CD4-positive, alpha-beta T cell (primary cell): ENCODE measurements around the gene ARFGEF3. TPM values are rescaled to one million over a fixed set of nuclear protein-coding genes. Genes with fewer than 3 reads are reported as not detected.

Source experiments
- ATAC-seq: fragments of 200-7000 bp; cut with Tn5 transposase; one replicate; pipeline ENCODE4 v1.10.0; 2022; ENCODE audit warnings: mild to moderate bottlenecking; ENCODE audit not compliant: poor library complexity
- CTCF ChIA-PET: fragments of 350-600 bp; sonication (Branson Sonifier 250); formaldehyde crosslinking; loops from one replicate; lab custom pipeline; 2021; ENCODE audit warnings: antibody characterized with exemption, inconsistent platforms; lab: Charles Lee
- POLR2A ChIA-PET: fragments of 350-600 bp; sonication (Branson Sonifier 250); formaldehyde crosslinking; loops from one replicate; lab custom pipeline; 2021; ENCODE audit warnings: antibody characterized with exemption, inconsistent platforms; lab: Charles Lee
- DNase-seq, 14 experiments: peaks; one replicate each; pipeline ENCODE4 v3.0.0-alpha.2; 2013 to 2020; ENCODE audit warnings: mixed read lengths in 2 of 14
- H3K27ac ChIP-seq, 2 donors: one replicate each; pipeline versions ENCODE4 v1.5.1 to v1.7.0; 2013; ENCODE audit warnings: low read length in 2 of 2, low read depth in 1 of 2, mild to moderate bottlenecking in 1 of 2
- H3K27me3 ChIP-seq, 2 experiments: 1 replicate in 1 of 2; 2 replicates in 1 of 2; pipeline versions ENCODE4 v1.6.1 to v1.7.0; 2013; ENCODE audit warnings: low read length in 2 of 2, control low read depth in 1 of 2, mild to moderate bottlenecking in 1 of 2, moderate library complexity in 1 of 2; ENCODE audit not compliant: insufficient read depth in 2 of 2, control insufficient read depth in 1 of 2
- H3K36me3 ChIP-seq: one replicate; pipeline ENCODE4 v1.6.1; 2013; ENCODE audit warnings: low read length, control low read depth; ENCODE audit not compliant: insufficient read depth
- H3K4me1 ChIP-seq: one replicate; pipeline ENCODE4 v1.6.1; 2013; ENCODE audit warnings: low read length, control low read depth; ENCODE audit not compliant: insufficient read depth
- H3K4me3 ChIP-seq: one replicate; pipeline ENCODE4 v1.5.1; 2013; ENCODE audit warnings: mild to moderate bottlenecking, low read length, moderate library complexity
- H3K9me3 ChIP-seq, 2 experiments: 1 replicate in 1 of 2; 2 replicates in 1 of 2; pipeline versions ENCODE4 v1.6.1 to v1.7.0; 2013; ENCODE audit warnings: low read length in 2 of 2, mild to moderate bottlenecking in 2 of 2, control low read depth in 1 of 2, moderate library complexity in 1 of 2; ENCODE audit not compliant: control insufficient read depth in 1 of 2, insufficient read depth in 1 of 2
- H3K27ac Mint-ChIP-seq: one replicate; pipeline ENCODE4 v1.8.0; 2020; ENCODE audit warnings: mixed read lengths
- H3K27me3 Mint-ChIP-seq: one replicate; pipeline ENCODE4 v1.8.0; 2021; ENCODE audit warnings: mixed read lengths
- H3K36me3 Mint-ChIP-seq: one replicate; pipeline ENCODE4 v1.8.0; 2021; ENCODE audit warnings: low read depth, mixed read lengths
- H3K4me1 Mint-ChIP-seq: one replicate; pipeline ENCODE4 v1.8.0; 2021; ENCODE audit warnings: low read depth, mixed read lengths
- H3K4me3 Mint-ChIP-seq: one replicate; pipeline ENCODE4 v1.8.0; 2020; ENCODE audit warnings: mild to moderate bottlenecking, mixed read lengths
- H3K9me3 Mint-ChIP-seq: one replicate; pipeline ENCODE4 v1.8.0; 2020; ENCODE audit warnings: mixed read lengths
- intact Hi-C, 2 experiments: fragments of 100-400 bp; cut with DNase I in 1 of 2; cut with micrococcal nuclease in 1 of 2; formaldehyde crosslinking; loops; one replicate each; pipeline versions ENCODE4 v1.15.1 to v1.9.0; 2023 to 2025; cut with DNase I, micrococcal nuclease
- total RNA-seq, 174 experiments: library from RNA in 2 of 174; stranded (reverse) in 2 of 174; gene quantifications; one replicate each; pipeline ENCODE4 v1.2.3 and lab custom pipeline; 2021 to 2026
- TF ChIP-seq, protein P1 (sequence below): fragments of 200-600 bp; IDR thresholded peaks from one replicate; pipeline ENCODE4 v1.8.0; 2022; ENCODE audit warnings: antibody characterized with exemption, mild to moderate bottlenecking

Gene ARFGEF3
- total RNA-seq, 2 experiments from 2014 or later, result not detected

- no peaks in the 10 kb centered on the region for H3K36me3 Mint-ChIP-seq
- H3K4me3 Mint-ChIP-seq, result no peak overlapping the region
- Histone ChIP-seq H3K36me3 (no peaks in the 10 kb centered on the region), H3K9me3 (no peaks in the 10 kb centered on the region), H3K27me3 (no peaks in the 10 kb centered on the region), H3K27ac (no peak overlapping the region), H3K4me3 (no peak overlapping the region), H3K4me1 (no peaks in the 10 kb centered on the region)
- DNase-seq (no peak), ATAC-seq (no peak)
- ChIA-PET POLR2A (no interaction called here), CTCF (no interaction called here)
- H3K27ac Mint-ChIP-seq, result no peak overlapping the region
- H3K27me3 Mint-ChIP-seq, result peaks cover 8% of the 10 kb centered on the region
- no peaks in the 10 kb centered on the region for H3K9me3 Mint-ChIP-seq
- intact Hi-C loops, result no loop called here
- TF ChIP-seq, protein P1, sequence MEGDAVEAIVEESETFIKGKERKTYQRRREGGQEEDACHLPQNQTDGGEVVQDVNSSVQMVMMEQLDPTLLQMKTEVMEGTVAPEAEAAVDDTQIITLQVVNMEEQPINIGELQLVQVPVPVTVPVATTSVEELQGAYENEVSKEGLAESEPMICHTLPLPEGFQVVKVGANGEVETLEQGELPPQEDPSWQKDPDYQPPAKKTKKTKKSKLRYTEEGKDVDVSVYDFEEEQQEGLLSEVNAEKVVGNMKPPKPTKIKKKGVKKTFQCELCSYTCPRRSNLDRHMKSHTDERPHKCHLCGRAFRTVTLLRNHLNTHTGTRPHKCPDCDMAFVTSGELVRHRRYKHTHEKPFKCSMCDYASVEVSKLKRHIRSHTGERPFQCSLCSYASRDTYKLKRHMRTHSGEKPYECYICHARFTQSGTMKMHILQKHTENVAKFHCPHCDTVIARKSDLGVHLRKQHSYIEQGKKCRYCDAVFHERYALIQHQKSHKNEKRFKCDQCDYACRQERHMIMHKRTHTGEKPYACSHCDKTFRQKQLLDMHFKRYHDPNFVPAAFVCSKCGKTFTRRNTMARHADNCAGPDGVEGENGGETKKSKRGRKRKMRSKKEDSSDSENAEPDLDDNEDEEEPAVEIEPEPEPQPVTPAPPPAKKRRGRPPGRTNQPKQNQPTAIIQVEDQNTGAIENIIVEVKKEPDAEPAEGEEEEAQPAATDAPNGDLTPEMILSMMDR, result no peak
- no peaks in the 10 kb centered on the region for H3K4me1 Mint-ChIP-seq
Observed at GRCh38 chr6:138378463-138378862, 216.7 kb downstream of the ARFGEF3 start.

DNA sequence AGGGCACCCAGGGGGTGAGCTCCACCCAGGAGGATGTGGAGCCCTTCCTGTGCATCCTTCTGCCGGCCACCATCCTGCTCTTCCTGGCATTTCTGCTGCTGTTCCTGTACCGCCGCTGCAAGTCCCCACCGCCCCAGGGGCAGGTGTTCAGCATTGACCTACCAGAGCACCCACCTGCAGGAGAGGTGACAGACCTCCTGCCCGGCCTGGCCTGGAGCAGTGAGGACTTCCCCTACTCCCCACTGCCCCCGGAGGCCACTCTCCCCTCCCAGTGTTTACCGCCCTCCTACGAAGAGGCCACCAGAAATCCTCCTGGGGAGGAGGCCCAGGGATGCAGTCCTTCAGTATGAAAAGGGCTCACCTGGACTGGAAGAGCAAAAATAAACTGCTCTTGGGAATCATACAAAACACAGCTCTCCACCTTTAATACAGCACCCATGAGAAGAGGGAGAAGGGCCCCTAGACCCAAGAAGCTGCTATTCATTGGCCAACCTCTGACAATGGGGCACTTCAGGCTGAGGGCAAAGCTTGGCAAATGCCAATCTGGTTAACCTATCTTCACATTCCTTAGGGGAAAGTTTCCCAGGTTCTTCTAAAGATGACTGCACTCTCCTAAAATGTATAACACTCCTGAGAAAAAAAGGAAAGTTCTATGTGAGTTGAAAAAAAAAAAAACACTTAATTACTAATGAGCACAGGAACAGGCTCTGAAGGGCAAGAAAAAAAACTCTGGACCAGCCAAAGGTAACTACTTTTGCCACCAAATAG is 220.9 kb downstream of the ARFGEF3 start:
- ChIA-PET POLR2A (no interaction called here), CTCF (no interaction called here)
- TF ChIP-seq, protein P1, result no peak

GRCh38 chr6:138383776-138384175 is 222.0 kb downstream of the ARFGEF3 start:
- no peaks in the 10 kb centered on the region for H3K4me1 Mint-ChIP-seq
- no peaks in the 10 kb centered on the region for H3K4me1 ChIP-seq
- ATAC-seq (no peak), DNase-seq (no peak)
- H3K9me3 ChIP-seq, result no peaks in the 10 kb centered on the region
- H3K27ac ChIP-seq, result no peak overlapping the region
- CTCF ChIA-PET, result no interaction called here
- TF ChIP-seq, protein P1, result no peak
- intact Hi-C loops, result no loop called here
- POLR2A ChIA-PET, result no interaction called here
- no peaks in the 10 kb centered on the region for H3K36me3 Mint-ChIP-seq
- H3K36me3 ChIP-seq, result no peaks in the 10 kb centered on the region
- no peak overlapping the region for H3K27ac Mint-ChIP-seq
- H3K4me3 Mint-ChIP-seq, result no peak overlapping the region
- no peaks in the 10 kb centered on the region for H3K9me3 Mint-ChIP-seq
- H3K27me3 Mint-ChIP-seq, result peaks cover 9% of the 10 kb centered on the region
- peaks cover 0 to 4% of the 10 kb centered on the region in 2 experiments for H3K27me3 ChIP-seq
- H3K4me3 ChIP-seq, result no peak overlapping the region

More for the DNA sequence above, 220.9 kb downstream of the ARFGEF3 start:
- Histone ChIP-seq H3K4me1 (no peaks in the 10 kb centered on the region), H3K27ac (no peak overlapping the region), H3K36me3 (no peaks in the 10 kb centered on the region), H3K9me3 (no peaks in the 10 kb centered on the region), H3K4me3 (no peak overlapping the region), H3K27me3 (peaks cover 0 to 4% of the 10 kb centered on the region in 2 experiments)
- Mint-ChIP-seq H3K27ac (no peak overlapping the region), H3K36me3 (no peaks in the 10 kb centered on the region), H3K9me3 (no peaks in the 10 kb centered on the region), H3K27me3 (peaks cover 2% of the 10 kb centered on the region), H3K4me3 (no peak overlapping the region), H3K4me1 (no peaks in the 10 kb centered on the region)
- DNase-seq (no peak), ATAC-seq (no peak)
- intact Hi-C loops, result no loop called here
